Pancreas (tissue), 10 donors: ENCODE measurements around the gene NEURL3. TPM values are rescaled to one million over a fixed set of nuclear protein-coding genes. Genes with fewer than 3 reads are reported as not detected.

Source experiments
- ATAC-seq, 4 donors: fragments of 200-7000 bp; cut with Tn5 transposase; one replicate each; pipeline versions ENCODE4 v1.8.0 to v1.9.1; 2020; ENCODE audit warnings: mild to moderate bottlenecking in 4 of 4, moderate library complexity in 4 of 4
- DNase-seq, 6 donors: peaks; one replicate each; pipeline ENCODE4 v3.0.0-alpha.2; 2020
- FAIRE-seq: peaks from 2 replicates; lab custom pipeline; 2012; peaks lifted over from hg19 to GRCh38; lab: Jason Lieb, UNC
- H3K27ac ChIP-seq, 4 donors: fragments of 200-600 bp; sonication (generic); 1 replicate in 3 of 4; 2 replicates in 1 of 4; pipeline versions ENCODE4 v1.5.0 to v1.8.0; 2020
- H3K27me3 ChIP-seq, 4 donors: fragments of 200-600 bp; one replicate each; pipeline ENCODE4 v1.8.0; 2021
- H3K36me3 ChIP-seq, 3 donors: fragments of 200-600 bp; sonication (generic) in 1 of 3; one replicate each; pipeline versions ENCODE4 v1.5.0 to v1.8.0; 2020 to 2021
- H3K4me1 ChIP-seq, 3 donors: fragments of 200-600 bp; one replicate each; pipeline ENCODE4 v1.8.0; 2021
- H3K4me3 ChIP-seq, 4 donors: fragments of 200-600 bp; sonication (generic) in 2 of 4; one replicate each; pipeline versions ENCODE4 v1.5.0 to v1.8.0; 2020 to 2021
- H3K9me3 ChIP-seq, 4 donors: fragments of 200-600 bp; one replicate each; pipeline ENCODE4 v1.8.0; 2021
- WGBS, 2 donors: extraction: QIAGEN DNeasy Blood & Tissue Kit; methylation state at CpG; one replicate each; pipeline ENCODE4 v1.1.7; 2013; 5-methylcytosine and 5-hydroxymethylcytosine counted together
- intact Hi-C, 3 donors: fragments of 100-400 bp; cut with DNase I; formaldehyde crosslinking; loops; one replicate each; pipeline versions ENCODE4 v1.11.1 to v1.14.2; 2022
- polyA plus RNA-seq, 2 donors: library from polyadenylated mRNA; stranded (reverse); fragments of 200-250 nt; gene quantifications; one replicate each; pipeline ENCODE4 v1.2.3, GENCODE V29; 2013
- total RNA-seq, 6 donors: library from RNA; stranded (reverse); fragmentation: NEBNext Ultra II Directional in 4 of 6; extraction: Animal tissue kit (Norgen Biotek cat#: 25700) in 4 of 6; gene quantifications; one replicate each; pipeline versions ENCODE4 v1.2.1 to v1.2.4, GENCODE V29; 2021 to 2023
- TF ChIP-seq, protein P1 (sequence below), 4 donors: fragments of 200-600 bp; sonication (generic) in 3 of 4; IDR thresholded peaks; one replicate each; pipeline versions ENCODE4 v1.5.0 to v1.8.0; 2021; ENCODE audit warnings: antibody characterized with exemption in 4 of 4
- donor health status: healthy with polysubstance abuse.
- donor health status: DM: no; HTN: no; CAD: no; lungs with moderate emphysema.
- donor health status: DM: no; HTN: no; CAD: no.
- donor health status: control.
- donor health status: control.
- donor health status: Bipolar disorder and iron deficiency.
- donor health status: DM: yes; HTN: yes; CAD: no.
- donor health status: DM: no; HTN: no; CAD: no.
- donor health status: DM: no; HTN: no; CAD: no.
- donor health status: DM: yes; HTN: yes; CAD: no.

NEURL3 gene
- total and polyA plus RNA-seq, 8 donors: 8.6 to 73.5 (median 18.6) TPM

DNA sequence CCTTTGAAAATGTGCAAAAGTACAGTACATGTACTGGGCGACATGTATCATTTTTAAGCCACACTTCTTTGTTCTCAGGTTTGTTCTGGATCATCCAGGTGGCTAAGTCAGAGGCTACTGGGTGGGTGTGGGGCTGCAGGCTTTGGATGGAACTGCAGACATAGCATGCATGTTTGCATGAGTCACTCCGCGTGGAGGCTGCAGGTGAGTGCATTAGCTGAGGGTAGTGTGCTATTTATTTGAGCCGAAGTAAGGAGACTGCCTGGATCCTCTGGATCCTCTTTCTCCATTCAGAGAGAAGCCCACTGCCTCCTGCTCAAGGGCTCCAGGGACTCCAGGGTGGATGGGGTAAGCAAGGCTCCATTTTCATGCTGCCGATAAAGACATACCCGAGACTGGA lies 9.4 kb upstream of the NEURL3 start:
- TF ChIP-seq, protein P1, sequence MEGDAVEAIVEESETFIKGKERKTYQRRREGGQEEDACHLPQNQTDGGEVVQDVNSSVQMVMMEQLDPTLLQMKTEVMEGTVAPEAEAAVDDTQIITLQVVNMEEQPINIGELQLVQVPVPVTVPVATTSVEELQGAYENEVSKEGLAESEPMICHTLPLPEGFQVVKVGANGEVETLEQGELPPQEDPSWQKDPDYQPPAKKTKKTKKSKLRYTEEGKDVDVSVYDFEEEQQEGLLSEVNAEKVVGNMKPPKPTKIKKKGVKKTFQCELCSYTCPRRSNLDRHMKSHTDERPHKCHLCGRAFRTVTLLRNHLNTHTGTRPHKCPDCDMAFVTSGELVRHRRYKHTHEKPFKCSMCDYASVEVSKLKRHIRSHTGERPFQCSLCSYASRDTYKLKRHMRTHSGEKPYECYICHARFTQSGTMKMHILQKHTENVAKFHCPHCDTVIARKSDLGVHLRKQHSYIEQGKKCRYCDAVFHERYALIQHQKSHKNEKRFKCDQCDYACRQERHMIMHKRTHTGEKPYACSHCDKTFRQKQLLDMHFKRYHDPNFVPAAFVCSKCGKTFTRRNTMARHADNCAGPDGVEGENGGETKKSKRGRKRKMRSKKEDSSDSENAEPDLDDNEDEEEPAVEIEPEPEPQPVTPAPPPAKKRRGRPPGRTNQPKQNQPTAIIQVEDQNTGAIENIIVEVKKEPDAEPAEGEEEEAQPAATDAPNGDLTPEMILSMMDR (IDR thresholded peaks at IDR 0.05): no peak
- Histone ChIP-seq H3K9me3 (no peaks in the 10 kb centered on the region), H3K4me1 (no peaks in the 10 kb centered on the region), H3K27ac (no peak overlapping the region), H3K4me3 (no peak overlapping the region), H3K36me3 (no peaks in the 10 kb centered on the region), H3K27me3 (no peaks in the 10 kb centered on the region)
- FAIRE-seq (no peak), DNase-seq (peak in 1 of 6 donors; percentile 0), ATAC-seq (no peak)
- 80 to 85% methylated on average over 6 of the region's 6 CpGs for WGBS, 2 donors
- intact Hi-C loops: loop anchor here in 1 of 3 donors (5.0 kb wide), 1 partner anchor 107 kb away; no protein-coding TSS in a partner anchor

DNA sequence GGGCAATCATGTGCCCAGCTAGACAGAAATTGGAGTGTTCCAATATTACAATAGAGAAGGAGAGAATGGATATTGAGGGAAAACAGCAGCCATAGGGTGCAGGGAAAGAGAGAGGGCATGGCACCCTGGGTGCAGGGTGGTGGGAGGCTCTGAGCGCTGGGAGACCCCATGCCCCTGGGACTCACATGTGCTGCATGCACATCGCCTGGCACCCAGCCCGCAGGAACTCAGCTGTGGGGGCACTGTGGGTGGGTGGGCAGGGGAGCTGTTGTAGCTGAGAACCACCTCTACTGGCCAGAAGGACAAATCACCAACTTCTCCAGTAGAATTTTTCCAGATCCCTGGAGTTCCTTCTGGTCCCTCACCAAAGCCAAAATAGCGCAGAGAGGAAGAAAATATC lies 7.2 kb upstream of the NEURL3 start:
- ATAC-seq (no peak), DNase-seq (peak in 1 of 6 donors; percentile 41), FAIRE-seq (no peak)
- no peaks in the 10 kb centered on the region for H3K9me3 ChIP-seq
- H3K27me3 ChIP-seq: no peaks in the 10 kb centered on the region
- no peak overlapping the region for H3K27ac ChIP-seq
- 74 to 93% methylated on average over 4 of the region's 4 CpGs for WGBS, 2 donors
- no peak overlapping the region for H3K4me3 ChIP-seq
- TF ChIP-seq, protein P1 (IDR thresholded peaks at IDR 0.05): no peak
- intact Hi-C loops: loop anchor here in 1 of 3 donors (5.0 kb wide), 1 partner anchor 105 kb away; no protein-coding TSS in a partner anchor
- peaks cover 6 to 10% (median 8%) of the 10 kb centered on the region in 3 donors for H3K4me1 ChIP-seq
- H3K36me3 ChIP-seq: no peaks in the 10 kb centered on the region

DNA sequence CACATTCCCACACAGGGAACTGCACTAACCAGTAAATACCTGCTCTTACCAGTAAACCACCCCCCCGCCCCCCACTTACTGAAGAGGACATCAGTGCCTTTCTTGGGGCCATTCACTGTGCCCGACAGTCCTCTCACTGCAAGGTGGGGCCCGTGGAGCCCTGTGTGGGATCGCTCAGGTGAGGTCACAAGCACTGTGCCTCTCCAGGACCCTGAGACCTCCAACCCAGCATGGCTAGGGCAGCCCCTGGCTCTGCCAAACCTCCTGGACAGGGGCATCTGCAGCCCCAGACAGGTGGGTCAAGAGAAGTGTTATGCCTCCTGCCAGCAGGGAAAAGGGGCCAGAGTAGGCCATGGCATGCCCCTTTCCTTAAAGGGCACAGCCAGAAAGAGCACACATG lies 6.7 kb upstream of the NEURL3 start:
- 75 to 78% methylated on average over 4 of the region's 4 CpGs for WGBS, 2 donors
- Histone ChIP-seq H3K9me3 (no peaks in the 10 kb centered on the region), H3K4me1 (peaks cover 6 to 11% (median 10%) of the 10 kb centered on the region in 3 donors), H3K36me3 (no peaks in the 10 kb centered on the region), H3K27ac (no peak overlapping the region), H3K4me3 (no peak overlapping the region), H3K27me3 (no peaks in the 10 kb centered on the region)
- FAIRE-seq (no peak), DNase-seq (peak in 2 of 6 donors; percentile 41 to 47), ATAC-seq (no peak)
- TF ChIP-seq, protein P1 (IDR thresholded peaks at IDR 0.05): no peak
- intact Hi-C loops: loop anchor here in 1 of 3 donors (5.0 kb wide), 1 partner anchor 105 kb away; no protein-coding TSS in a partner anchor

DNA sequence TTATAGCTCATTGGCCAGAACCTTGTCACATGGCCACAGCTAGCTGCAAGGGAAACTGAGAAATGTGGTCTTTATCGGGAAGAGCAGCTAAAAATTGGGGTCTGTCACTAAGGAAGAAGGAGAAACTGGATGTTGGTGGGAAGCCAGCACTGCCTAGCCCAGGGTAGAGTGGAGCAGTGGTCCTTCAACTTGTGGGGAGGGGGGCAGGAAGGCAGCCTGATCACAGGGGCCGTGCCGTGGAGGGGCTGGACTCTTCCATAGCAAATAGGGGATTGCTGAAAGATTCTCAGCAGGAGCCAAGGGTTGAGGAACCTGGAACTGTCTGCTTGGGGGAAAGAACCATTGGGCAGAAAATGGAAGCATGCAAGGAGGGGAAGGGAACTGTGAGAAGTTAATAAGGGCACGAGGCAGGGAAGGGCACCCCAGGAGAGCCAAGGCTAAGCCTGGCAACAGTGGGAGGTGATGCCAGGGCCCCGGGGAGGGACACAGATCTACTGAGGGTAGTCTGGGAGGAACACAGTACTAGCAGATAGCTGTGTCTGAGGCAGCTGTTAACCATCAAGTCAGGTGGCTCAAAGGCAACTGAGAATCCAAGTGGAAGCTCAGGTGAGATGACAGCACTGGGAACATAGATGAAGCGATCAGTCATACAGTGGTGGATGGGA lies 5.9 kb upstream of the NEURL3 start:
- no peaks in the 10 kb centered on the region for H3K36me3 ChIP-seq
- no peak for ATAC-seq
- intact Hi-C loops: loop anchor here in 1 of 3 donors (5.0 kb wide), 1 partner anchor 104 kb away; no protein-coding TSS in a partner anchor
- H3K4me1 ChIP-seq: peaks cover 6 to 19% (median 10%) of the 10 kb centered on the region in 3 donors
- H3K27ac ChIP-seq: no peak overlapping the region
- peak in 2 of 6 donors; percentile 5 to 37 for DNase-seq
- TF ChIP-seq, protein P1 (IDR thresholded peaks at IDR 0.05): no peak
- no peaks in the 10 kb centered on the region for H3K27me3 ChIP-seq
- no peak for FAIRE-seq
- WGBS, 2 donors: 68% methylated on average over 6 of the region's 6 CpGs
- H3K4me3 ChIP-seq: no peak overlapping the region
- no peaks in the 10 kb centered on the region for H3K9me3 ChIP-seq

DNA sequence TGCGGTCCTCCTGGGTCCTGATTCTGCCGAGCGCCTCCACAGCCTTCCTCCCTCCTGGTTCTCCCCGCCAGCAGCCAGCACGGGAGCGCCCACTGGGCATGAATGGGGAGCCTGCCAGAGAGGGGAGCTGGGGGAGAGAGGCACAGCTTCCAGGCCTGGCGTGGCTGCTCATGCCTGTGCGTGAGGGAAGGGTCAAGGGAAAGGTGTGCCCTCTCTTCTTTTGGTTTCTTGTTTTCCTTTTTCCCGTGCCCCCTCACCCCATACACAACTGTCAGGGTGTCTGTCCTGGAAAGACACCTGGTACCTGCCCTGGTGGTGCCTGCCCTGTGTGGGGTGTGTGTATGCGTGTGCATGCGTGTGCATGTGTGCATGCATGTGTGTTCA lies 4.7 kb upstream of the NEURL3 start:
- WGBS, 2 donors: 46 to 51% methylated on average over 10 to 11 of the region's 11 CpGs
- Histone ChIP-seq H3K9me3 (no peaks in the 10 kb centered on the region), H3K36me3 (no peaks in the 10 kb centered on the region), H3K4me3 (peak overlapping the region in 1 of 4 donors; percentile 2), H3K4me1 (peaks cover 6 to 26% (median 10%) of the 10 kb centered on the region in 3 donors), H3K27me3 (no peaks in the 10 kb centered on the region), H3K27ac (no peak overlapping the region)
- no peak for ATAC-seq
- TF ChIP-seq, protein P1 (IDR thresholded peaks at IDR 0.05): no peak
- FAIRE-seq: no peak
- intact Hi-C loops: loop anchor here in 2 of 3 donors (2.0 to 5.0 kb wide), 2 partner anchors 103 kb away; no protein-coding TSS in a partner anchor
- peak in 1 of 6 donors; percentile 50 for DNase-seq
